Brain pericyte (primary cell): ENCODE results near the gene SETBP1.

Experiments used
- DNase-seq: peaks from one replicate; pipeline ENCODE4 v3.0.0-alpha.2; 2012; ENCODE audit warnings: low read depth, low spot score

The SETBP1 gene

GRCh38 chr18:44759925-44760342 is 79.2 kb downstream of the SETBP1 start:
- no peak for DNase-seq

GRCh38 chr18:44761812-44762211 is 81.1 kb downstream of the SETBP1 start:
- DNase-seq: no peak

GRCh38 chr18:44763327-44763726 is 82.6 kb downstream of the SETBP1 start:
- no peak for DNase-seq

GRCh38 chr18:44764863-44765262 is 84.2 kb downstream of the SETBP1 start:
- no peak for DNase-seq

GRCh38 chr18:44765456-44765855 is 84.8 kb downstream of the SETBP1 start:
- DNase-seq: no peak

GRCh38 chr18:44766450-44766849 is 85.8 kb downstream of the SETBP1 start:
- no peak for DNase-seq

GRCh38 chr18:44767807-44768206 is 87.1 kb downstream of the SETBP1 start:
- DNase-seq: no peak

- no peak for DNase-seq
Observed at GRCh38 chr18:44770641-44771040, 90.0 kb downstream of the SETBP1 start.

GRCh38 chr18:44771572-44771955 is 90.9 kb downstream of the SETBP1 start:
- DNase-seq: no peak

GRCh38 chr18:44771956-44772917 is 91.5 kb downstream of the SETBP1 start:
- peak; percentile 98 for DNase-seq

GRCh38 chr18:44773640-44774155 is 93.0 kb downstream of the SETBP1 start:
- no peak for DNase-seq

- no peak for DNase-seq
Observed at GRCh38 chr18:44774191-44774590, 93.5 kb downstream of the SETBP1 start.

- no peak for DNase-seq
Observed at GRCh38 chr18:44777457-44778192, 96.9 kb downstream of the SETBP1 start.

- no peak for DNase-seq
Observed at GRCh38 chr18:44778788-44779187, 98.1 kb downstream of the SETBP1 start.

GRCh38 chr18:44779753-44780292 is 99.1 kb downstream of the SETBP1 start:
- DNase-seq: no peak

GRCh38 chr18:44781886-44782285 is 101.2 kb downstream of the SETBP1 start:
- DNase-seq: no peak

- no peak for DNase-seq
Observed at GRCh38 chr18:44782617-44783016, 101.9 kb downstream of the SETBP1 start.

GRCh38 chr18:44783371-44783770 is 102.7 kb downstream of the SETBP1 start:
- DNase-seq: no peak

- DNase-seq: no peak
Observed at GRCh38 chr18:44786257-44786656, 105.6 kb downstream of the SETBP1 start.

- no peak for DNase-seq
Observed at GRCh38 chr18:44786688-44787087, 106.0 kb downstream of the SETBP1 start.

GRCh38 chr18:44788334-44788733 is 107.6 kb downstream of the SETBP1 start:
- no peak for DNase-seq

GRCh38 chr18:44789710-44790109 is 109.0 kb downstream of the SETBP1 start:
- DNase-seq: no peak
